Midbrain (tissue), 1 donor: Measurements from ENCODE around the gene YBX1.
"Not testable (repeated sequence)": the region's sequence is repeated elsewhere in the genome, so short reads cannot be mapped to it uniquely, and the experiment has no call there.

ENCODE experiments used
- DNase-seq: peaks from one replicate; lab custom pipeline; 2025; lab: John Stamatoyannopoulos, UW

The YBX1 gene

DNA sequence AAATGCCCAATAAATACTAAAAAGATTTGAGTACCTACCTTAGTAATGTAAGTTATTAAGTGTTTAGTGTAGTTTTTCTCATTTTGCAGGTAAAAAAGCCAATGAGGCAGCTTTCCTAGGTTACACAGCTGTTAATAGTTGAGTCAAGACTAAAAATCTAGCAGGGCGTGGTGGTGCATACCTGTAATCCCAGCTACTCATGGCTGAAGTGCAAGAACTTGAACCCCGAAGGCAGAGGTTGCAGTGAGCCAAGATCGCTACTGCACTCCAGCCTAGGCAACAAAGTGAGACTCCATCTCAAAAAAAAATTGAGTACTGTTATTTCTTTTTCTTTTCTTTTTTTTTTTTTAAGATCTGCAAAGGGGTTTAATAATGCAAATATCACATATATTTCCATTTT lies 7.7 kb downstream of the YBX1 start:
- DNase-seq: no peak

DNA sequence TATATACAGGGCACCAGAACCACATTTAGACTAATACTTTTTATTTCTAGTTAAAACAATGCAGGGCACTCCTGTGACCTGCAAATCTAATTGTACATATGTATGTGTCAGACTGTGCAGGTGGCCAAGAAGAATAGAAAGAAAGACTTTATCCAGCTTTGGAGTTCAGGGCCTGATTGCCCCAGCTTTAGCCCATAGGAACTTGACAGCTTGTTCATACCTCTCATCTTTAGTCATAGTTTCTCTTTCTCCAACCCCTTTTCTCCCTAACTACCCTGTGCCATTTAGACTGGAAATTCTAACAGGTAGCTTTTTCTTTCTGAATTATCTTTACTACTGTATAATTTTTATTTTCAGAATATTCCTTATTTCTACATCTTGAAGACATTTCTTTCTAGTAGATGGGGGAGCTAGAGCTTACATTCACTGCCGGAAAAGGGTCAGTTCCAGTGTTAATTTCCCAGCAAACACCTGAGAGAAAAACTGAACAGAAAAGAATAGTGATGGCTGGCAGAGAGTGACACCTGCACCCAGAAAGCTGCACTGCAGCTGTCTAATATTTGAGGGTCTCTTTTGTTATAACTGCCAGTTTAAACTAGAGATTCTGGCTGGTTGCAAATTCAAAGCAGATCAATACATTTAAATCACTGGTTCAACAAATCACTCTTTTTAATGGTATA lies 8.4 kb downstream of the YBX1 start:
- no peak for DNase-seq

DNA sequence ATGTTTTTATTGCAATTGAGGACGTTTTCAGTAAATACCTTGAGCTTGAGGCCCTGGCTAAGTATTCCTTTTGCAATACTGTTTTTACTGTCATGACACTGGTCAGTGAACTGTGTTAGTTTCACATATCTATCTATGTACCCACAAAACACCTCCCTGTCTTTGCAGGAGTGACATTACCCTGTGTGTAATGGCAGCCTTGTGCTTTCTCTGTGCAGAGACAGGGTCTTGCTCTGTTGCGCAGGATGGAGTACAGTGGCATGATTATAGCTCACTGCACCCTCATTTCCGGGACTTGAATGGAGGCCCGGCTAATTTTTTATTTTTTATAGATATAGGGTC lies 8.9 kb downstream of the YBX1 start:
- no peak for DNase-seq

DNA sequence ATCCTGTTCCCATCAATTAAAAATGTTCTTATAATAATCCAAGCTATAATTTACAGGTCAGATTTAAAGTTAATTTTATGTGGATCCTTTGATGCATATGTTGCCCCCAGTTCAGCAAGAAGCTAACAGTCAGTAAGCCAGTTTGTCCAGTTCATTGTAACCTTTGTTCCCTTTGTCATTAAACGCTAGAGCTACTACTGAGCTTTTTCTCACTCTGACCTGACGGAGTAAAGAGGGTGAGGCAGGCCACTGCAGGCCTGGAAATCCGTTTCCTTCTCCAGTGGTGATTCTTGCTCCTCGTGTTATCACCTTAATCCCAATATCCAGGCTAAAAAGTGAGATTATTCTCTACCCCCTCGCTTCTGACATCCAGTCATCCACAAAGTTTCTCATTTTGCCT lies 10.2 kb downstream of the YBX1 start:
- DNase-seq: no peak

DNA sequence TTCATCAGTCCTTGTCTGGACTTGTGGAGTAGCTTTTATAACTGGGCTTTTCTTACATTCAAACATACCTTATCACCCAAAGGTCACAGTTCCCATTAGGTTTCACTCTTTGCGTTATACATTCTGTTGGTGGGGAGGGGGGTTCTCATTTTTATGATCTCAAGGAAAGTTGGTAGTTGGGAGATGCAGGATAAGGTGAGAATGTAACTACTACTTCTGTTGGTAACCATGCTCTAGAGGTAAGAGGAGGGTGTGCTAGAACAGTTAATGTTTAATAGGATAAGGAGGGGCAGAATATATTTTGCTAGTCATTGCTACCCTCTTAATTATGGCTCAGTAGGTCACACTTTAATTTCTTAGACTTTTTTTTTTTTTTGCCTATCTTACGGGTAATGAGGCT lies 10.7 kb downstream of the YBX1 start:
- no peak for DNase-seq

DNA sequence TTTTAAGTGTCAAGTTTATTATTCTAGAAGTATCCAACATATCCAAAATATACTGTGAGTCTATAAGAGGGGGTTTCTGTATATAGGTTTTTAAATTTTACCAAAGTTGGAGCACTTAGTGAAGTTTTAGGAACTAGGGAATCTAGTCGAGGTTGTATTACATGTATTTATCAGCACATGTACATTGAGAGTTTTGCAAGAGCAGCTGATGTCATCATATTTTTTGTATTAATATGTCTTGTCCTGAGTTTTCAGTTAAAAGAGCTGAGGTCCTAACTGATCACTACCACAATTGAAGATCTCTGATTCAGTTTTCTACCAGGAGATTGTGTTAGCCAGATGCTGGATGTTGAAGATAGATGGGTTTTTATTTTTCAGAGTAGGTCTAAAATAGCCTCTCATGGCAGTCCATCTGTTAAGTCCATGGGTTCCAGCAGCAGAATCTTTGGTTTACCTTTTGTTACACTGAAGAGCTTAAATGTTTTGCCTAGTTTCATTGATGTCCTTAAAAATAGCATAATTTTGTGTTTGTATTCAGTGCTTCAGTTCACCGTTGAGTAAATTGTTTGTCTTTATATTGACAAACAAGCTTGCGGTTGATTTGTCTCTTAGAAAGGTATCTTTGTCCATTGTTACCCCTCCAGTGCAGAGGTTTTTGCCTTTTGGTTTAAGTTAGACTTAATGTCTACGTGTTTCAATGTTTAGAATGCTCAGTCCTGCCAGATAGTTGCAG lies 16.0 kb downstream of the YBX1 start:
- no peak for DNase-seq

DNA sequence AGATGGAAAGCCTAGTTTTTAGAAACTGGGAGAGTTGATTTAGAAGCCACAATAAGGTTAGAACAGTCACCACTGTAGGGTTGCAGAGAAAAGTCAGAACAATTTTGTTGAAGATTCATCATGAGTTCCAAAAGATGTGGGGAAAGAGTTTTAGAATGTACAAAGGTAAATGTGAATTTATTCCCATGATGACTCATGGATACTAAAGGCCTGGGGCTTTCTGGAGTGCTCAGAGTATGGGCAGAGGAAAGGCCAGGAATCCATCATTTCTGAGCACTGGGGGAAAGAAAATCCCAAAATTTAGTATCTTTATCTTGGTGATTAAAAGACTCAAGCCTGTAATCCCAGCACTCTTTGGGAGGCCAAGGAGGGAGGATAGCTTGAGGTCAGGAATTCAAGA lies 17.8 kb downstream of the YBX1 start:
- no peak for DNase-seq

DNA sequence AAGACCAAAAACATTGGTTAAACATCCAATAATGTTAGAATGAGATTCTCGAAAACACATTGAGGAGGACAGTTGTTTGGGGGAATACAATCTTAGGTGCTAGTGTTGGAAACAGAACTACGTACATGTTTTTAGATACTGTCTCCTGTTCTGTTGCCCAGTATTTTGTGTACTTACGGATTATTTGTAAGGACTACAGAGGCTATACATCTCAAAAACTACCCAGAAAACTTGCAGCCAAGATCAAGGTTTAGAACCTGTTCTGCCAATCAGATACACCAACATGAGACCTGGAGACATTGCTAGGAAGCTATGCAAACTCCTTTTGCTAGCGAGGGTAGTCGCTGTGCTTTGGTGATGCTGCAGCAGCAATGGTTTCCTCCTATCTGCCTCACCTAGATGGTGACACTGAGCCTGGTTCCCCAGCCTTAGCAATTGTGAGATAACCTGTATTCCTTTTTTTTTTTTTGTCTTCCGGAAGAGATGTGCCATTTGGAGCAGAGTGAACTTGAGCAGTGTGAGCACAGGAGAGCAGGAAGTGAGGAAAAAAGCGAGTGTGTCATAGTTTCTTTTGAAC lies 21.8 kb downstream of the YBX1 start:
- no peak for DNase-seq

DNA sequence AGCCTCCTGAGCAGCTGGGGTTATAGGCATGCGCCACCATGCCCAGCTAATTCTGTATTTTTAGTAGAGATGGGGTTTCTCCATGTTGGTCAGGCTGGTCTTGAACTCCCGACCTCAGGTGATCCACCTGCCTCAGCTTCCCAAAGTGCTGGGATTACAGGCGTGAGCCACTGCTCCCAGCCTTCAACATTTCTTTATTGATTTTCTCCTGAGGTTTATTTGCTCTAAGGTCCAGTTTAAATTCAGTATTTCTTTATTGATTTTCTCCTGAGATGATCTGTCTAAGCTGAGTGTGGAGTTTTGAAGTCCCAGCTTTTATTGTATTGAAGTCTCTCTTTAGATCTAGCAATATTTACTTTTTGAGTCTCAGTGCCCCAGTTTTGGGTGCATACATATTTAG lies 30.6 kb downstream of the YBX1 start:
- not testable (repeated sequence) for DNase-seq

DNA sequence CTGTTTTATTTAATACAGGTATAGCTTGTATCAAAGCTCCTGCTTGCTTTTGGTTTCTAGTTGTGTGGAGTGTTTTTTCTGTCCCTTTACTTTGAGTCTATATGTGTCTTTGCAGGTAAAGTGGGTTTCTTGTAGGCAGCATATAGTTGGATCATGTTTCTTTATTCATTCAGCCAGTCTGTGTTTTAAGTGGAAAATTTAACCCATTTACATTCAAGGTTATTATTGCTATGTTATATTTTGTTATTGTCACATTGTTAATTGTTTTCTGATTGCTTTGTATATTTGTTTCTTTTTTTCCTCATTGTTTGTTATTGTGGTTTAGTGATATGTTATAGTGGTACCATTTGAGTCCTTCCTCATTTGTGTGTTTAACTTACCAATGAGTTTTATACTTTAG lies 31.1 kb downstream of the YBX1 start:
- no peak for DNase-seq

DNA sequence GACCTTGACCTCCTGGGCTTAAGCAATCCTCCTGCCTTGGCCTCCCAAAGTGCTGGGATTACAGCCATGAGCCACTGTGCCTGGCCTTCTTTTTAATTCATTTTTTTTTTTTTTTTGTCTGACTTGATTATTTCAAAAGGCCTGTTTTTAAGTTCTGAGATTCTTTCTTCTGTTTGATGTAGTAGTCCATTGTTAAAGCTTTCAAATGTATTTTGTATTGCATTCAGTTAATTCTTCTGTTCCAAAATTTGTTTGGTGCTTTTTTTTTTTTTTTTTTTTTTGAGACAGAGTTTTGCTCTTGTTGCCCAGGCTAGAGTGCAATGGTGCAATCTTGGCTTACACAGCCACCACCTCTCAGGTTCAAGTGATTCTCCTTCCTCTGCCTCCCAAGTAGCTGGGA lies 32.2 kb downstream of the YBX1 start:
- not testable (repeated sequence) for DNase-seq

DNA sequence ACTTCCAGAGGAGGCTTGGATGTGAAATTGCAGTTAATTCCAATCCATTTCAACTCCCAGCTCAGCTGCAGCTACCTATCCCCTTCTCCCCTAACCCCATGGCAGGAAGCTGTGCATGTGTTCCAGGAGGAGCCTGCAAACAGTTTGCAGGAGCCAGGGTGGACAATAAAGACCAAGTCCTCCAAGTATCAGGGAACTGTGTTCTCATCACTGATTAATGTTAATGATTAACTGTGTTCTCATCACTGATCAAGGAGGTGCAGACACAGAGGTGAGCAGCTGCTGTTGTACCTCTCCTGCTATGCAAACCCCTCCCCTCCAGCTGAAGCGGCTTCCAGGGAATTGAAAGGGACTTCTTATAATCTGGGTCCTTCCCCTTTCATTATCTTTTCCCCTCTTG lies 38.6 kb downstream of the YBX1 start:
- no peak for DNase-seq

DNA sequence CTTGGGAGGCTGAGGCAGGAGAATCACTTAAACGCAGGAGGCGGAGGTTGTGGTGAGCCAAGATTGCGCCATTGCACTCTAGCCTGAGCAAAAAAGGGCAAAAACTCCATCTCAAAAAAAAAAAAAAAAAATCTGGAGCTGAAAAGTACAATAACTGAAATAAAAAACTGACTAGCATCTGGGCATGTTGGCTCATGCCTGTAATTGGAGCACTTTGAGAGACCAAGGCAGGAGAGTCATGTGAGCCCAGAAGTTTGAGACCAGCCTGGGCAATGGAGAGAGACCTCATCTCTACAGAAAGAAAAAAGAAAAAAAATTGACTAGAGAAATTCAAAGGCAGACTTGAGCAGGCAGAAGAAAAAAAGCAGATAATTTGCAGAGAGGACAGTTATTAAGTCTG lies 39.7 kb downstream of the YBX1 start:
- no peak for DNase-seq

DNA sequence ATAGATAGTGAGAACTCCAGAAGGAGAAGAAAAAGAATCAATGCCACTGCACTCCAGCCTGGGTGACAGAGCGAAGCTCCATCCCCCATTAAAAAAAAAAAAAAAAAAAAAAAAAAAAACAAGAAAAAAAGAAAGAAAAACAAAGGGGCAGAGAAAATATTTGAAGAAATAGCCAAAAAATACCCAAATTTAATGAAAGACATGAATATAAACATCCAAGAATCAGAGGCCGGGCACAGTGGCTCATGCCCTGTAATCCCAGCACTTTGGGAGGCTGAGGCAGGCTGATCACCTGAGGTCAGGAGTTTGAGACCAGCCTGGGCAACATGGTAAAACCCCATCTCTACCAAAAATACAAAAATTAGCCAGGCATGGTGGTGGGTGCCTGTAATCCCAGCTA lies 40.2 kb downstream of the YBX1 start:
- DNase-seq: not testable (repeated sequence)

DNA sequence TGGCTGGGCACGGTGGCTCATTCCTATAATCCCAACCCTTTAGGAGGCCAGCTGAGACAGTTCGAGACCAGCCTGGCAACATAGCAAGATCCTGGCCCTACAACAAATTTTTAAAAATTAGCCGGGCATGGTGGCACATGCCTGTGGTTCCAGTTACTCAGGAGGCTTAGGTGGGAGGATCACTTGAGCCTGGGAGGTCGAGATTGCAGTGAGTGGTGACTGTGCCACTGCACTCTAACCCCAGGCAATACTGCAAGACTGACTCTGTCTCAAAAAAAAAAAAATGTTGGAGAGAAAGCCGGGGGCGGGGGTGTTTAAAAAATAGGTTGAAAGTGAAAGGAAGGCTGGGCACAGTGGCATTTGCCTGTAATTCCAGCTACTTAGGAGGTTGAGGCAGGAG lies 41.3 kb downstream of the YBX1 start:
- DNase-seq: no peak

DNA sequence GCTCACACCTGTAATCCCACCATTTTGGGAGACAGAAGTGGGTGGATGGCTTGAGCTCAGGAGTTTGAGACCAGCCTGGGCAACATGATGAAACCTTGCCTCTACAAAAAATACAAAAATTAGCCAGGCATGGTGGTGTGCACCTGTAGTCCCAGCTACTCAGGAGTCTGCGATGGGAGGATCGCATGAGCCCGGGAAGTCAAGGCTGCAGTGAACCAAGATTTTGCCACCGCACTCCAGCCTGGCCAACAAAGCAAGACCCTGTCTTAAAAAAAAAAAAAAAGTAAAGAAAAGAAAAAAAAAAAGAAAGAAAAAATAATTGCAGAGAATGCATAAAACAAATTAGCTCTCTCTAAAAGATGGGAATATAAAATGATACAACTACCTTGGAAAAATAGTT lies 43.6 kb downstream of the YBX1 start:
- not testable (repeated sequence) for DNase-seq

DNA sequence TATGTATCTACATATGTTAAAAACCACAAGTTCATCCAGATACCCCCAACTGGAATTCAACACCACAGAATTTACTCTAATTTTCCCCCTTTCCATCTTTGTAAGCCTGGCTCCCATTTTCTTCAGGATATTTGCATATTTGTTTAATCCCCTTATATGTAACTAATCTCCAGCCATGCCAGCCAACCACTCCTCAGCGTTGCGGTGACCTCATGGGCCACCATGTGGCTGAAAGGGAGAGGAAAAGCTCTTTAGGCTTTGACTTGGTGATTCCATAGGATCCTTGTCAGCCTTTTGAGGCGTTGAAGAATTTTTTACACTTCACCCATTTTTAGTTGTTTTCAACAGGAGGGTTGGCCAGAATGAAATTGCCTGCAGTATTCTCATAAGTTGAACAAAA lies 47.8 kb downstream of the YBX1 start:
- DNase-seq: no peak

DNA sequence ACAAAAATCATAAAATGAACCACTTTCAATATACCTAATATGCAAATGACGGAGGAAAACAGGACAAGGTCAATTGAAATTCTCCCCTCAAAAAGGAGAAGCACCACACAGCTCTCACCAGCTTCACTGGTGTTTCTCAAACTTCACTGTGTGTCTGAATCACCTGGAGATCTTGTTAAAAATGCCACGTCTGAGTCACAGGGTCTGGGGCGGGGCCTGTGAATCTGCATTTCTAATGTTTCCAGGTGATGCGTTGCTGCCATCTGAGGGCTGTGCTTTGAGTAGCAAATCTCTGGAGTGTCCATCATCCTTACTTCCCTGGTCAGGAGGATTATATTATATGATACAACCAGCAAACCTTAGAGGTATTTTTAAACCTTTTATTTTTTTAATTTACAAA lies 48.8 kb downstream of the YBX1 start:
- no peak for DNase-seq

DNA sequence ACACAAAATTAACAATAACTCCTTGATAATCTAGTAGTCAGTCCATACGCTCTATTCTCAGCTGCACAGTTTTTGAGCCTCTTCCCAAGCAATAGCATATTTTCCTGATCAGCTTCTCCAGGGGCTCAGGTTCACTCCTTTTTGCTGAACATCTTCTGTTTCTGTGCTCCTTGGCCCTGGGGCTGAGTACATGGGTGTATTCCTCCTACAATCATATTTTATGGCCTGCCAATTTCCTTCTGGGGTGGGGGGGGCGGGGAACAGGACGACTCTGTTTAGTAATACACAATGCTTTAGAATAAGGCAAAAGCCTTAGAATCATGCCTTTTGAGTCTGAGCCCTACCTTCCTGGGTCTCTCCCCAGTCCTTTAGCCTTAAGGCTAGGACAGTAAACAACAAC lies 49.4 kb downstream of the YBX1 start:
- DNase-seq: no peak

DNA sequence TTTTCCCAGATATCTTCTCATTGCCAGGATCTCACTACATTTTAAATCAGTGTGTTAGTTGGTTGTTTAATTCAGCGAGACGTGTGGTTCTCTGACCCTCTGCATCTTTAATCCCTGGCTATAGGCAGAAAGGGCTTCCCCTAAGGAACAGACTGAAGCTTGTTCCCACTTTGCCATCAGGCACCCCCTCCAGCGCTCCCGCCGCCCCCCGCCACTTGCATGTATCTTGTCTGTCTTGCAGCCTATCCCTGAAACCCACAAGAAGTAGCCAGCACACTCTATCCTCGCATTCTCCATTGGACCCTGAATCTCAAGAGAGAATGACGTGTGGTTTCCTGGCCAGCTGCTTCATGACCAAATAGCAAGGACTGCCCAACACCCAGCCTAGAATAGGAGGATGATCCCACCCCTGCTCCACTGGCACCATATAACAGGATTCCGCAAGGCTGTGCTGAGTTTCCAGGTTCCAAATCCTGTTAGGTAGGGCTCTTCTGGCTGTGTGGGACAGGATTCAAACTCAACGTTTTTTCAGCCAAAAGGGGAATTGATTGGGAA lies 50.0 kb downstream of the YBX1 start:
- no peak for DNase-seq

DNA sequence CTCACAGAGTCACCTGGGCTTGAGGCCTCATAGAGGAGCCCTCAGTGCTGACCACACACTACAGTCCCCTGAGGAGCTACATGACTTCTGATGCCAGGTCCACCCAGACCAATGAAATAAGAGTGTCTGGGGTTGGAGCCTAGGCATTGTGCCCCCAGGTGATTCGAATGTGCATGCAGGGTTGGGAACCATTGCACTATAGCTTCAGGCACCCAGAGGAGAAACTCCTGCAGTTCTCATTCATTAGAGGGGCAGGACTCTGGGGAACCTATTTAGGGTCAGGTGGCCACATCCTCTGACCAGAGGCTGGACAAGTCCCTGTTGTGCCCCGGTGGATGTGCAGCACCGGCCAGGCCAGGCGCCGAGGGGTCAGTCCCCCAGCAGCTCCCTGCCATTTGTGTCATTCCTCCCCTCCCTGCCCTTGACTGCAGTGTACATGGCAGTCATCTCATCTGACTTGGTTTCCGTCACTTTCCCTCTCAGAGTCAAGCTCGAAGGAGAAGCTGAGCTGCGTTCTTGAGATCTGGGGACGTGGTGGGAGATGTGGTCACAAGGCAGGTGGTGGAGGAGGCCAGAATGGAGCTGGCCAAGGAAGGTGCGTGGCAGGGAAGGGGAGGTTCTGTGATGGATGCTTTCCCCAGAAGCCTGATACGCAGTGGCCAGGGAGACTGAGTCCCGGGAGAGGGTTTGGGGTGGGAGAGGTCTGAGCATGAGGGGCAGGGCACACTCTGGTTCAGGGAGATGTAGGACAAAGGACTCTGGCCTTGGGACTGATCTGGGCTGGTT lies 51.4 kb downstream of the YBX1 start:
- DNase-seq: no peak

DNA sequence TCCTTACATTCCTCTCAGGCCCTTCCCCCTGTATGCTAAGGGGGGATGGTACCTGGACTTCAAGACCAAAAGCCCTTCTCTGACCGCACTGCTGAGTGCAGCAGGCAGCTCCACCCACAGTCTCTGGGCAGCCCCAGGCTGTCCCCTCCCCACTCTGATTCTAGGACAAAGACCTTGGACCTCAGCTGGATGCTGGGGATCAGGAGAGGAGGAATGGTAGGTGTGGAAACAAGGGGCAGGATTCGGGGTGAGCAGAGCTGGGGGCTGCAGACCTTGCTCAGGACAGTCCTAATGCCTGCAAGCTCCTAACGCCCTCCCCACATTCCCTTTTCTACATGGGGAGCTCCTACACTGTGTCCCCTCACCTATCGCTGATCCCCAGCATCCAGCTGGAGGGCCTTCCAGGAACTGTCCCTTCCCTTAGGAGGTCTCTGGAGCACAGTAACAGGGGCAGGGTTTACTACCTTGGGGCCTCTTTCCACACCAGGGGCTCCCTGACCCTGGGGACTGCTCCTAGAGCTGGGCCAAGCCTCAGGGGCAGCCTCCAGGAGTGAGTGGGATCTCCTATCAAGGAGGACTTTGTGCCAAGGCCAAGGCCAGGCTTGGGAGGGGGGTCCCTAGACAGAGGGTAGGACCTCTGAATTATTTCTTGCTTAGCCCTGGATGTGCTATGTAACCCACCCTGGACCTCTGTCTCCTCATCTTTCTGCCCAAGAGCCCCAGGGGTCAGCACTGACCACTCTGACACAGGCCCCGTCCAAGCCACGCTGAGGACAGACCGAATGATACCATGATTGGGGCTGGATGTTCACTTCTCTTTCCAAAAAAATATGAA lies 52.2 kb downstream of the YBX1 start:
- DNase-seq: no peak
